Vagina (tissue), 2 donors: ENCODE measurements around the gene OTUB1. TPM values are rescaled to one million over a fixed set of nuclear protein-coding genes. Genes with fewer than 3 reads are reported as not detected.

Experiments
- DNase-seq, 2 donors: peaks; one replicate each; pipeline ENCODE4 v3.0.0-alpha.2; 2017; ENCODE audit errors: extremely low spot score in 2 of 2
- H3K27ac ChIP-seq: fragments of 200-600 bp; sonication (generic); one replicate; pipeline ENCODE4 v1.5.1; 2019
- H3K27me3 ChIP-seq: fragments of 200-600 bp; sonication (generic); one replicate; pipeline ENCODE4 v1.5.1; 2019
- H3K36me3 ChIP-seq, 2 donors: fragments of 200-600 bp; sonication (generic); one replicate each; pipeline ENCODE4 v1.5.1; 2017 to 2019
- H3K4me1 ChIP-seq: fragments of 200-600 bp; sonication (generic); one replicate; pipeline ENCODE4 v1.5.1; 2019
- H3K4me3 ChIP-seq, 2 donors: fragments of 200-600 bp; sonication (generic); 1 replicate in 1 of 2; 2 replicates in 1 of 2; pipeline ENCODE4 v1.5.1; 2016 to 2019
- H3K9me3 ChIP-seq: fragments of 200-600 bp; sonication (generic); one replicate; pipeline ENCODE4 v1.5.1; 2019
- CTCF ChIP-seq, 3 experiments: fragments of 450-650 bp in 2 of 3; fragments of 200-600 bp in 1 of 3; sonication (generic) in 1 of 3; IDR thresholded peaks; one replicate each; pipeline ENCODE4 v1.5.1; 2017 to 2019; ENCODE audit warnings: antibody characterized with exemption in 3 of 3, mild to moderate bottlenecking in 2 of 3, moderate library complexity in 2 of 3
- POLR2A ChIP-seq, 2 donors: fragments of 450-650 bp; IDR thresholded peaks; one replicate each; pipeline ENCODE4 v1.6.1; 2017; ENCODE audit warnings: antibody characterized with exemption in 2 of 2, mild to moderate bottlenecking in 2 of 2, moderate library complexity in 2 of 2
- POLR2AphosphoS5 ChIP-seq, 2 donors: sonication (generic); formaldehyde crosslinking; IDR thresholded peaks; one replicate each; pipeline ENCODE4 v1.9.0; 2017; ENCODE audit warnings: antibody characterized with exemption in 2 of 2, mild to moderate bottlenecking in 2 of 2, low read depth in 1 of 2; ENCODE audit not compliant: insufficient read depth in 1 of 2
- intact Hi-C: fragments of 100-400 bp; cut with DNase I; formaldehyde crosslinking; loops from one replicate; pipeline ENCODE4 v1.15.1; 2023
- total RNA-seq: library from RNA; depleted of rRNA; stranded (reverse); fragments of >200 nt; gene quantifications from one replicate; pipeline ENCODE4 v1.2.3, GENCODE V29; 2016

OTUB1 gene
- total RNA-seq, 1 donor from 2014 or later, result 85.0 TPM

- Histone ChIP-seq H3K27me3 (no peaks in the 10 kb centered on the region), H3K36me3 (no peaks in the 10 kb centered on the region), H3K9me3 (no peaks in the 10 kb centered on the region), H3K4me3 (no peak overlapping the region), H3K4me1 (peaks cover 19% of the 10 kb centered on the region), H3K27ac (no peak overlapping the region)
- intact Hi-C loops, result no loop called here
- TF ChIP-seq POLR2AphosphoS5 (IDR thresholded peaks at IDR 0.05; ENCODE audit: insufficient read depth in 1 of 2, low read depth in 1 of 2) (no peak), POLR2A (IDR thresholded peaks at IDR 0.05) (no peak), CTCF (IDR thresholded peaks at IDR 0.05) (no peak)
- no peak for DNase-seq
Measured at GRCh38 chr11:64038500-64038899, 52.3 kb downstream of the OTUB1 start.

- intact Hi-C loops, result no loop called here
- Histone ChIP-seq H3K9me3 (no peaks in the 10 kb centered on the region), H3K27ac (no peak overlapping the region), H3K27me3 (no peaks in the 10 kb centered on the region), H3K36me3 (no peaks in the 10 kb centered on the region), H3K4me3 (no peak overlapping the region), H3K4me1 (peaks cover 19% of the 10 kb centered on the region)
- no peak for TF ChIP-seq CTCF (IDR thresholded peaks at IDR 0.05)
- TF ChIP-seq POLR2A (IDR thresholded peaks at IDR 0.05), result no peak
- no peak for TF ChIP-seq POLR2AphosphoS5 (IDR thresholded peaks at IDR 0.05; ENCODE audit: insufficient read depth in 1 of 2, low read depth in 1 of 2)
- no peak for DNase-seq
Measured at GRCh38 chr11:64039012-64039665, 52.9 kb downstream of the OTUB1 start.

GRCh38 chr11:64040684-64041322 is 54.6 kb downstream of the OTUB1 start:
- no peak for TF ChIP-seq POLR2A (IDR thresholded peaks at IDR 0.05)
- TF ChIP-seq POLR2AphosphoS5 (IDR thresholded peaks at IDR 0.05; ENCODE audit: insufficient read depth in 1 of 2, low read depth in 1 of 2), result no peak
- TF ChIP-seq CTCF (IDR thresholded peaks at IDR 0.05), result no peak
- no peak overlapping the region for H3K27ac ChIP-seq
- no peak for DNase-seq

GRCh38 chr11:64041846-64042245 is 55.6 kb downstream of the OTUB1 start:
- H3K27ac ChIP-seq, result no peak overlapping the region

More at GRCh38 chr11:64040684-64041322, 54.6 kb downstream of the OTUB1 start:
- peaks cover 15% of the 10 kb centered on the region for H3K4me1 ChIP-seq
- H3K4me3 ChIP-seq, result no peak overlapping the region
- no peaks in the 10 kb centered on the region for H3K27me3 ChIP-seq
- H3K36me3 ChIP-seq, result no peaks in the 10 kb centered on the region
- no peaks in the 10 kb centered on the region for H3K9me3 ChIP-seq
- intact Hi-C loops, result no loop called here

More at GRCh38 chr11:64041846-64042245, 55.6 kb downstream of the OTUB1 start:
- Histone ChIP-seq H3K27me3 (no peaks in the 10 kb centered on the region), H3K4me3 (no peak overlapping the region), H3K9me3 (no peaks in the 10 kb centered on the region), H3K36me3 (no peaks in the 10 kb centered on the region), H3K4me1 (peaks cover 6% of the 10 kb centered on the region)
- DNase-seq, result no peak
- intact Hi-C loops, result no loop called here
- TF ChIP-seq POLR2A (IDR thresholded peaks at IDR 0.05) (no peak), POLR2AphosphoS5 (IDR thresholded peaks at IDR 0.05; ENCODE audit: insufficient read depth in 1 of 2, low read depth in 1 of 2) (no peak), CTCF (IDR thresholded peaks at IDR 0.05) (no peak)
